GM20431 (cell line): ENCODE measurements around the gene PGP.
"Not testable (repeated sequence)": the region's sequence is repeated elsewhere in the genome, so short reads cannot be mapped to it uniquely, and the experiment has no call there.

Source experiments
- in situ Hi-C: fragments of 300-500 bp; cut with MseI, MboI; formaldehyde crosslinking; loops from one replicate; pipeline ENCODE4 v1.15.0; 2020; ENCODE audit warnings: low sequenced_read_pairs; ENCODE audit not compliant: unreplicated experiment

Gene PGP, protein sequence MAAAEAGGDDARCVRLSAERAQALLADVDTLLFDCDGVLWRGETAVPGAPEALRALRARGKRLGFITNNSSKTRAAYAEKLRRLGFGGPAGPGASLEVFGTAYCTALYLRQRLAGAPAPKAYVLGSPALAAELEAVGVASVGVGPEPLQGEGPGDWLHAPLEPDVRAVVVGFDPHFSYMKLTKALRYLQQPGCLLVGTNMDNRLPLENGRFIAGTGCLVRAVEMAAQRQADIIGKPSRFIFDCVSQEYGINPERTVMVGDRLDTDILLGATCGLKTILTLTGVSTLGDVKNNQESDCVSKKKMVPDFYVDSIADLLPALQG

DNA sequence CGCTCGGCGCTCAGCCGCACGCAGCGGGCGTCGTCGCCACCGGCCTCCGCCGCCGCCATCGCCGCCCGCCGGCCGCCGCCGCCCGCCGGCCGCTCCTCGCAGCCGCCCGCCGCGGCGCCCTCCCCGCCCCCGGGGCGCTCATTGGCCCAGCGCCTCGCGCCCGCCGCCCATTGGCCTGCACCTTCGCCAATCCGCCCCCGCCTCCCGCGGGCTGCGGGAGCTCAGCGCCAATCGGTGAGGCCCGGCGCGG is at the start of gene PGP:
Gene PGP (minus strand): TSS at position 122 of the 250 bp plus-strand sequence. CDS start 63 bp downstream, at position 59.
- in situ Hi-C loops, result no loop called here

DNA sequence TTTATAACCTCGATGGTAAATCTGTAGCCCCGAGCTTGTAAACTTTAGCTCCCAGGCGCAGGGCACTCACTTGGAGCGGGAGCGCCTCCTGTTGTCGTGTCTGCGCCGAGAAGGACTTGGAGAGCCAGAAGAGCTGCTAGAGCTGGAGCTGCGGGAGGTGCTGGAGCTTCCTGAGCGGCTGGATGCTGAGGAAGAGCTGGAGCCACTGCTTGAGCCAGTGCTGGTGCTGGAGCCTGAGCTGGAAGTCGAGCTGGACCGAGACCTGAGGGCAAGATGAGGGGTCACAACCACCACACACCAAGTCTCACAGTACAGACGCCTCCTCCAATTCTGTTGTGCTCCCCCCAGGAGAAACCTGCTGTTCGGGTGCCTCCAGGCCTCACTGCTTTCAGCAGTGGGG is 48.4 kb upstream of the PGP start:
- in situ Hi-C loops, result not testable (repeated sequence)

DNA sequence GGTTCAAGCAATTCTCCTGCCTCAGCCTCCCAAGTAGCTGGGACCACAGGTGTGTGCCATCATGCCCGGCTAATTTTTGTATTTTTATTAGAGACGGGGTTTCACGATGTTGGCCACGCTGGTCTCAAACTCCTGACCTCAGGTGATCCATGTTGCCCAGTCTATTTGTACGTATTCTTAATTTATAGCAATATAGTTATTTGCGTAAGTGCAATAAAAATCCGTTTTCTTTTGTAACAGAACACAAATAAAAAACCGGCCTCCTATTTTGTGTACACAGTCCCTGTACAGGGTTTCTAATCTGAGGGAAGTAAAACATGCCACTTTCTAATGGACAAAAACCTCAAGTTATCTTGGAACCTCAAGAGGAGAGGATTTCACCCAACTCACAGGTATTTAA is 45.6 kb upstream of the PGP start:
- in situ Hi-C loops, result no loop called here

DNA sequence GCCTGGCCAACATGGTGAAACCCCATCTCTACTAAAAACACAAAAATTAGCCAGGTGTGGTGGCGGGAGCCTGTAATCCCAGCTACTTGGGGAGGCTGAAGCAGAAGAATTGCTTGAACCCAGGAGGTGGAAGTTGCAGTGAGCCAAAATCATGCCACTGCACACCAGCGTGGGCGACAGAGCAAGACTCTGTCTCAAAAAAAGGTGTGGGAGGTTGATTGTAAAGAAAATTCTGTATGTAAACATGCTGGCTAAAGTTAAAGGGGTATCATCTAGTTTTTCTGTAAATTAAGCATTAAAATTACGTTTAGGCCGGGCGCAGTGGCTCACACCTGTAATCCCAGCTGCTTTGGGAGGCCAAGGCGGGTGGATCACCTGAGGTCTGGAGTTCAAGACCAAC is 43.9 kb upstream of the PGP start:
- in situ Hi-C loops, result not testable (repeated sequence)

DNA sequence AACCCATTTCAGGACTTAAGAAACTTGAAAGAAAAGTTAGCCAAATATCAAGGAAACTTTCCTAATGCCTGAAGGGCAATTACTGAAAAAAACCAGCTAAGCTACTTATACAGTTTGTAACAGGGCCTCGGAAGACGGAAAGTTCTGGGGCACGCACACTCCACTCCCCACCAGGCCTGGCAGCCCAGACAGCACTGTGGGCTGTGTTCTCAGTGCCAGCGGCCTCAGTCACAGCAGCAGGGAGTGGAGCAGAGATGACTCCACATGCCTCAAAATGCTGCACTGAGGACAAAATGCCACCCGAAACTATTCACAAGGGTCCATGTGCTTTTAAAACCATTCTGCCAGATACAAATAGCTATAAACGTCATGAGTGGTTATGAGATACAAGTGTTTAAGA is 43.1 kb upstream of the PGP start:
- in situ Hi-C loops, result no loop called here

DNA sequence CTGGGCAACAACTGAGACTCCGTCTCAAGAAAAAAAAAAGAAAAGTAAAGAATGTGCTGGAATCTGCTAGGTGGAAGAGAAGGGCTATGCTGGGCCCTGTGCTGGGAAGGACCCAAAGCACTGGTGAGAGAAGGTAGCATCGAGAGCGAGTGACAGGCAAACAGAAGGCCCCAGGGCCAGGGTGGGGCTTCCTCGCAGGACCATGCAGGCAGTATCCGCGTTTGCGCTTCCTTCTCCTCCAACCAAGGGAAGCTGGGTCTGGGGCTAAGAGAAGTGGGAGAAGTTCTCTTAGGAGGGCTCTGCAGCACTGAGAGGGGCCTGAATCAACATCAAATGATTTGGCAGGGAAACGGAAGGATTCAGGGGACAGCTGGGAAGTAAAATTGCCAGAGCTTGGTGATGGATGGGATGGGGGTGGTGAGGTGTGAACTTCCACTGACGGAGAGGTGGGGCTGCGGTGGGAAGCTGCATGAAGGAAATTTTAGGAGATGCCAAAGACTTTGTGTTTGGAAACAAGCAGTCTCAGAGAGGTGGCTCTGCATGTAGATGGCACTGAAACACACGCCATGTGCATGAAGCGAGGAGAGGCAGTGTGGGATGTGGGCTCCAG is 42.0 kb upstream of the PGP start:
- in situ Hi-C loops, result no loop called here

DNA sequence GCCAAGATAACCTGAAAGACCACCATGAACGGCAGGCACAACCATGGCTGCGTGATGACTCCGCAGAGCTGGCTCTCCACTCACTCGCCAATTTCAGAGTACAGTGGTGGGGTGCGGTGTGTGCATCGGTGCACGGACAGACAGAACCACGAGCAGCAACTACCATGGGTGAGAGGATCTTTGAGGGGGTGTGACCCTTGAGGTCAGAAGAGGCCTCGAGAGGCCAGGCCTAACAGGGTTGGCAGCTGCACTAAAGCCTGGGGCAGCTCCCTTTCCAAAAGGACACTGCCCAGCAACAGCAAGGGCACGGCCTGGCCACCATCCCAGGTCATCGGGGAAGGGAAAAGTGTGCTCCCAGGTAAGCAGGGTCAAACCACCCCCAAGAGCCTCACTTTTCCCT is 38.7 kb upstream of the PGP start:
- in situ Hi-C loops, result no loop called here

DNA sequence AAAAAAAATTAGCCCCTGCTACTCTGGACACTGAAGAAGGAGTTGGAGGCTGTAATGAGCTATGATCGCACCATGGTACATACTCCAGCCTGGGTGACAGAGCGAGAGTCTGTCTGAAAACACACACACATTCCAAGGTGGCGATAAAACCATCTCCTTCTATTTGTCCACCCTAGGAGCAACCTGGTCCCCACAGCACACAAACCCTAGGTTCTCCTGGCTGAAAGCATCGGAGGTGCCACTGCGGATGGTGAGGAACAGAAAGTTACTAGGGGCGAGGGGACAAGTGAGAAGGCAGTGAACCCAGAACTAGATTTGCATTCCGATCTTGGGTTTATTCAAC is 38.1 kb upstream of the PGP start:
- in situ Hi-C loops, result no loop called here

DNA sequence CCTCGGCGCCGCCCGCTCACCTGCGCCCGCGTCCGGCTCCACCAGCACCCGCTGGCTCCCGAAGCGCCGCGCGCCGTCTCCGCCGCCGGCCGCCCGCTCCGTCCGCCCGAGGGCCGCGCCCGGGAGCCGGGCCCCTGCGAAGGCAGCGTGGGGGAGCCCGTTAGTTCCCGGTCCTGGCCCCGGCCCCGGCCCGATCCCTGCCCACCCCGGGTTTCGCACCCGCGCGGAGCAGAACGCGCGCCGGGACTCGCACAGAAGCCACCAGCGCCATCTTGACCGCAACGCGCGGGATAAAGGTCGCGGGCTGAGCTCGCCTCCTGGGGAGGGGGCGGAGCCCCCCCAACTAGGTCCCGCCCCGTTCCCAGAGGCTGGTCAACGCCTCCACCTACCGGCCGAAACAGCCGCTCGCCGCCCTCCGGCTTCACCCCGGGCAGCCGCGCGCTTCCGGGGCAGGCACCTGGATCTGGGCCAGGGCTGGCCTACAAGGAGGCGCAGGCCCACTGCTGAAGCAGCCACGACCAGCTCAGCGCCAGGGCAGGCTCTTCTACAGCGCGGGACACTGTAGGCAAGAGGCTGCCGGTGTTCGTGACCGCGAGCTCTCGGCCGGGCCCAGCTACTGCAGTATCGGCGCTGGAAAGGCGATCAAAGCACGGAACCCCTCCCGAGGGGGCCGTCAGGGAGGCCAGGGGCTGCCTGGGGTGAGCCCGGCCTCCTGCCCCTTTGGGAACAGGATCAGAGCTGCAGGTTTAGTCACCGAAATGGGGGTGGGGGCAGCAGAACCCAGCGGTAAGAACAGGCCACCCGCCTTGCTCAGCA is 36.9 kb upstream of the PGP start, which contains the start of gene ECI1:
Gene ECI1 (minus strand): TSS at position 292 of the 816 bp plus-strand sequence. CDS start 21 bp downstream, at position 271.
- in situ Hi-C loops, result no loop called here

DNA sequence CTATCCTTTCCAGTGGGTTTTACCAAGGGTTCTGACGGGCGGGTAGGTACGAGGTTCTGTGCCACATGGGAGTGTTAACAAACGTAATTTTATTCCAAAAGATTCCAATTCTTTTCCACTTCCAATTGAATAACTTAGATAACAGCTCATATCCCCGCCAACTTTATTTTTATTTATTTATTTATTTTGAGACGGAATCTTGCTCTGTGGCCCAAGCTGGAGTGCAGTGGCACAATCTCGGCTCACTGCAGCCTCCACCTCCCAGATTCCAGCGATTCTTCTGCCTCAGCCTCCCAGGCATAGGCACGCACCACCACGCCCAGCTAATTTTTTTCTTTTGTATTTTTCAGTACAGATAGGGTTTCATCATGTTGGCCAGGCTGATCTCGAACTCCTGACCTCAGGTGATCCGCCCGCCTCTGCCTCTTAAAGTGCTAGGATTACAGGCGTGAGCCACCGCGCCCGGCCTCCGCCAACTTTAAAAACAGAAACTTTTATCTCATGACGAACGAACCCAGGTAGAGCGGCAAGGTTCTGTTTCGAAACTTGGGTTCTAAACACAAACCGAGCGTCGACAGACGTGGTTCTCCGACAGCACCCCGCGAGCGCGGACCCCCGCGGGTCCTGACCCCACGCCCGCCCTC is 36.1 kb upstream of the PGP start:
- in situ Hi-C loops, result no loop called here

DNA sequence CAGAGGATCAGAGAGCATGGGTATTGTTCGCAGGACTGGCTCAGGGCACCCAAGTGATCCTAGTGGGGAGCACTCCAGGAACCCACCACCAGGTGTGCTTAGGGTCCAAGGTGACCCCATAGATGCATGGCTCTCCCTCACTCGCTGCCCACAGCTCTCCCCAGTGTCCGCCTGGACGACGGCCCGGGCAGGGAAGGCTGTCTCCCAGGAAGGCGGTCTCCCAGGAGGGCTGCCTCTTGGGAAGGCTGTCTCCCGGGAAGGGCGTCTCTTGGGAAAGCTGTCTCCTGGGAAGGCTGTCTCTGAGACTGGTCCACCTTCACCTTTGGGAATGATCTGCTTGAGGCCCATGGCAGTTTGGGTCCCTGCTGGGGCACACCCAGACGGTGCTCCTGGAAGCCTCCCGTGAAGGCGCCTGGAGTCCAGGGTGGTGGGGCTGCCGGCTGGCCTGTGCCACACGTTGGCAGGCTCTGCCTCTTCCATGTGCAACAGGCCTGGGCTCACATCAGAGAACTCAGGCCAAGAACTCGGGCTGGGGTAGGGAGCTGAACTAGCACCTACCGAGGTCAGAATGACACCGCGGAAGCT is 31.8 kb upstream of the PGP start:
- in situ Hi-C loops, result no loop called here

DNA sequence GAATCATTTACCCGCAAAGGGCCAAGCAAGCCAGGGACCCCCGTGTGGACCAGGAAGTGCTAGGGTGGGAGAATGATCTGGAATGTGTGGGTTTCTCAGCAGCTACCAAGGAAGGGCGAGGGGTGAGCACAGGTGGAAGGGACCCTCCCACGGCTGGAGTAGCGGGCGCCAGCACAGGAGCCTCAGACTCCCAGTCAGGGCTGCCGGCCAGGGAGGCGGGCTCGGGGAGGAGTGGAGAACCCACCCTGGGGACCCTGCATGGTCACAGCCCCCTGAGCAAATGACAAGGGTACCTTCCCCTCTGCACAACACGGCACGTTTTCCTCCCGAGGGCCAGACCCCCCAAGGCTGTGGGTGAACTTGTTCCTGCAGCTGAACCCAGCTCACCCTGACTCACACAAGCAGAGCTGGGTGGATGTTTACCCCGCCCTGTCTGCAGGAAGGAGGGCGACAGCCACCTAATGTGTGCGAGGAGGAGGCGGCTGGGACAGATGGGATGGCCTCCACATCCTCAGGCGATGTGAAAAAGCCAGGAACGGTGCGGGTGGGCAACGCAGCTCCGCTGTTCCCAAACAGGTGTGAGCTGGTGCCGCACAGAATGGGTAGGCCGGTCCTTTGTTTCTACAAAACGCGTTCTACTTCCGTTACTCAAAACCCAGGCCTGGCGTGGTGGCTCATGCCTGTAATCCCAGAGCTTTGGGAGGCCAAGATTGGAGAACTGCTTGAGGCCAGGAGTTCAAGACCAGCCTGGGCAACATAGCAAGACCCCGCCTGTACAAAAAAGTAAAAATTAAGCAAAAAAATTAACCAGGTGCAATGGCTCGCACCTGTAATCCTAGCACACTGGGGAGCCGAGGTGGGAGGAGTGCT is 30.5 kb upstream of the PGP start:
- in situ Hi-C loops, result no loop called here

DNA sequence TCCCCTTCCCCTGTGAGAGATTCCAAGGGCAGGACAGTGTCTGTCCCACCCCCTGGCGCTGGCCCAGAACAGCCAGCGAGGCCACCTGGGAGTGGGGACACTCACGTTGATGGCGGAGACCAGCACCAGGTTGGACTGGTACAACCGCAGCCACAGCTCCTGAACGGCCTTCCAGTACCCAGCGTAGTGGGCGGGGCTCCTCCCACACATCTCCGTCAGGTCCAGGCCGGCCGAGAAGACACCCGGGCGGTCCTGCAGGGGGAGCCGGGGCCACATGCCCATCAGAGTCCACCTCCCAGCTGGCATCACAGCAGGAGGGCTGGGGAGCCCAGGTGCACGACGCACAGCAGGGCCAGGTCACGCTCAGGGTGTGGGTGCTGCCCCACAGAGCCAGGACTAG is 29.7 kb upstream of the PGP start:
- in situ Hi-C loops, result no loop called here

DNA sequence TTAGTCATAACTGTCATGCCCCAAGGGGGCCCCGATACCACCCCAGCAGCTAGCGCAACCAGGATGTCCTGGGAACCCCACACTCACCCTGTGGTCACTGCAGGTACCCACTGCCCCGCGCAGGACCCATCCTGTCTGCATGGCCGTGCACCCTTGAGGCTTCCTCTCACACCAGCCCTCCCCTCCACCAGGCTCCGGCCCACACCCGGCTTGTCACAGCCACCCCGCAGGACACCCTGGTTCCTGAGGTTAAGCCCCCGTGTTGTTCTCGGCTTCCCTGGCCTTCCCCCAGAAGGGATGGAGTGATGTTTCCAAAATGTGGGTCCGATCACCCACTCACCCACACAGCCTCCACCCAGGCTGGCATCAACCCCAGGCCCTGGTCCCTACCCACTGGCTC is 29.1 kb upstream of the PGP start:
- in situ Hi-C loops, result no loop called here

DNA sequence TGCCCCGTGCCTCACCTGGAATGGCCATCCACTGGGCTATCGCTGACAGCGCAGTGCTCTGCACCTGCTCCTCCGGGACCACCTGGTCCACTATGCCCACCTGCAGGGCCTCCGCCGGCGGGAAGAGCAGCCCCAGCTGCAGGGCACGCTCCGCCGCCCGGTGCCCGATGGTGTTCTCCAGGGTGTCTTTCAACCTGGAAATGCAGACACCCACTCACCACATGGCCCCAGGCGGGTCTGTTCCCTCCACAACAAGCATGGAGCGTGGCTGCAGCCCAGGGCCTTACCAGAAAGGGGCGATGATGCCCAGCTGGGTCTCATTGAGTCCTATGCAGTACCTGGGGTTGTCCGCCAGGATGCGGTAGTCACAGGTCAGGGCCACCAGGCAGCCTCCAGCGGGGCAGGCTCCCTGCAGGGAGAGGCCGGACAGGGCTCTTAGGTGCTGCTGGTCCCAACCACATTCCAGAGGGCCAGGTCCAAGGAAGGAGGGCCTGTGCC is 28.4 kb upstream of the PGP start:
- in situ Hi-C loops, result no loop called here

DNA sequence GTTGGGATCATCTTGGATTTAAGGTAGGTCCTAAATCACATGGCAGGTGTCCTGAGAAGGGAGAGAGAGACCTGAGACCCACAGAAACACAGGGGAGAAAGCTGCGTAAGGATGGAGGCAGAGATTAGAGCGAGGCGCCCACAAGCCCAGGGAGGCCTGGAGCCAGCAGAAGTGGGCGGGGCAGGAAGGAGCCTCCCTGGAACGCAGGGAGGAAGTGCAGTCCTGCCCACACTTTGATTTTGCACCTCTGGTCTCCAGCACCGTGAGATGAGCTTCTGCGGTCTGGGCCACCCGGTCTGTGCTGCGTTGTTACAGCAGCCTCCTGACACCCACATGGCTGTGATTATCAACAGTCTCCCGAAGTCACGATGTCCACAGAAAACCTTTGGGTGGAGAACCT is 28.0 kb upstream of the PGP start:
- in situ Hi-C loops, result no loop called here

DNA sequence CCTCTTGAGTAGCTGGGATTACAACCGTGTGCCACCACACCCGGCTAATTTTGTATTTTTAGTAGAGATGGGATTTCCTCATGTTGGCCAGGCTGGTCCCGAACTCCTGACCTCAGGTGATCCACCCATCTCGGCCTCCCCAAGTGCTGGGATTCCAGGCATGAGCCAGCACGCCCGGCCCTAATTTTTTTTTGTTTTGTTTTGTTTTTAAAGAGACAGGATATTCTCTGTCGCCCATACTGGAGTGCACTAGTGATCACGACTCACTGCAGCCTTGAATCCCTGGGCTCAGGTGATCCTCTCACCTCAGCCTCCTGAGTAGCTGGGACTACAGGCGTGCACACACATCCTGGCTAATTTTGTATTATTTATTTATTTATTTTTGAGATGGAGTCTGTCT is 25.7 kb upstream of the PGP start:
- in situ Hi-C loops, result not testable (repeated sequence)

DNA sequence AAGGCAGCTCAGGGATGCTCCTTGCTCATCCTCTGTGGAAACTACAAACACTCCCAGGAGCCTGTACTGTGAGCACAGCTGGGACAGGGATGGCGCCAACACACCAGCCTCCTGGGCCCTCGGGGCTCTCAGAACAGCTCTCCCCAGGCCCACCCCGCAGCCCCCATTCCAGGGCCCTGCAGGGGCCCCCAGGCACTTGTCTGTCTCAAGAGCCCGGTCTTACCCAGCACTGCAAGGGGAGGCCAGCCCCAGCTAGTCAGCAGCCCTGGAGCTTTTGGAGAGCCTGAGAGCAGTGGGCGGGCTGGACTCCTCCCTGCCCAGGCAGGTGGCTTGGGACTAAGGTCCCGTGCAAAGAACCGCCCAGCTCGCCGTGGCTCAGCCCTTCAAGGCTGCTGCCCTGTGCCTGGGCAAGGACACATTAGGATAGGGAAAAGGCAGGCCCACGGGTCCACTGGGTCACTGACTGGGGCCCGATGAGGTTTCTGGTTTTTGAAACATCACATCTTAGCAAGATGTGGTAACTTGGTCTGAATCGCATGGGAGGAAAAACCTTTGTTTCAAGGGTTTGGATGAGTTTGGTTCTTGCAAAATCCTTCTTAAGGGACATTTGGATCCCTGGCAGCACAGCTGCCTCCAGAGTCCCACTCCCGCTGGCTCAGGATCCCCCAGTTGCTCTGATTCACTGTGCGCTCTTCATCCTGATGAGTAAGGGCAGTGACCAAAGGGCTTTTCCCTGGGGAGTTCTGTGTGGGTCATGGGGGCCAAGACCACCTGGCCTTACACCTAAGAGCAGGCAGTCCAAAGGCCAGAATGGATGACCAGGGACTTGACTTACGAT is 24.4 kb upstream of the PGP start:
- in situ Hi-C loops, result no loop called here
